ENCODE results near the gene WNT5B. TPM values are rescaled to one million over a fixed set of nuclear protein-coding genes. Genes with fewer than 3 reads are reported as not detected.

The WNT5B gene
- total RNA-seq: 10 to 100 TPM; 10.1 to 12.8 TPM
- long read RNA-seq, donor 1, partial matches to known transcripts: 3 of 15 reads
- long read RNA-seq, donor 1, other reads (novel, unspliced or antisense): 12 of 15 reads
- long read RNA-seq, donor 2, partial matches to known transcripts: 6 of 14 reads
- long read RNA-seq, donor 2, other reads (novel, unspliced or antisense): 6 of 14 reads

DNA sequence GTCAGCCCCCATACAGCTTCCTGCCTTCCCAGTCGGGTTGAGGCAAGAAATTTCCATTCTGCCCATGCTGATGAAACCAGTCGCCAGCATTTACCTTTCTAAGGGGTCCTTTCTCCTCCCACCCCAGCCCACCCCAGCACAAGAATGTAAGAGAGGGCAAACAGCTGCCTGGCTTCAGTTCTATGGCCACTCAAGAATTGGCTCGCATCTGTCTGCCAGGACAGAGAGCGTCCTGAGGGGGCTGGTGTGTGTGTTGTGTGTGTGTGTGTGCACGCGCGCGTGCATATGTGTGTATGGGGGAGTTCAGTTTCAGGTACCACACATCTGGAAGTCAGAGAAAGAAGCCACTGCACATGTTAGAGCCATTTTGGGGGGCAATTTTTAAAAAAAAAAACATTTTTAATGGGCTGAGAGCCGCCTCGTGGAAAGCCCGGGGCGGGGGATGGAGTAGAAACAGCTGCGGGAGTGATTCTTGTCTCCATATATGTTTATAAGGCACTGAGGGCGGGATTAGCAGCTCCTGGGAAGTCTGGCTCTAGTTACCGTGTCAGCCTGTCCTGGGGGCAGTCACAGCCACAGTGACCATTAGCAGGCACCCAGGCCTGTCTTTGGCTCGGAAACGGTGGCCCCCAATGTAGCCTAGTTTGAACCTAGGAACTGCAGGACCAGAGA lies at the start of gene WNT5B:
WNT5B (plus strand) TSS at position 566 of the 672 bp plus-strand sequence. CDS start 2,124 bp downstream, outside the sequence.
- intact Hi-C loops (cut with DNase I): no loop called here

DNA sequence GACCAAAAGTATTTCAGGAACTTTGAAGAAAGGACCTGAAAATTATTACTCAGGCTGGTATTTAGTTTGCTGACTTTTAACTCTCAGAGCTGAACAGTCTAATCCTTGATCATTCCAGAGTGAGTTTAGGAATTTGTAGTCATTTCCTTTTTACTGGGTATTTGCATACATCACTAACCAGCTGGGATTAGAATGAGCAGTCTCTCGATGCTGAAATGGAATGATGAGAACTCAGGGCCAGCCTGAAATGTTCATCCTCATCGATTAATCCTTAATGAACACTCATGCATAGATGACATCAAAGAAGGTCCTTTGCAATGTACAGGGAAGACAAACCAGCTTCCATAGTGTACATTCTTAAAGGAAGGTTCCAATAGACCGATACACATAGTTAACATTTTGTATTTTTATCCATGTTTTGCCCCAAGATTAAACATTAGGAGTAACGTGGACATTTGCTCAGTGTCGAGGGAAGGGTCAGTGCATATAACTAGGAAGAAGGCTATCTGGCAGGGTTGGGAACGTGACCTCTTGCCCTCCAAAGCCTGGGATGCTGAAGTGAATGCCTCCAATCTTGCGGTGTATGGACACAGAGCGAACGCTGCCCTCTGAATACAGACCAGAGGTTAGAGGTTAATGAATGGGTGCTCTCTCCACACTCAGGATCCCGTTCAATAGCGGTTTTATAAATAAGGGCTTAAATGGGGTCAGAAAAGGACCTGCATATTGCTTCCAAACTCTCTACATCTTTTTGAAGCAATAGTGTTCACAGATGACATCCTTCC lies 49.2 kb upstream of the WNT5B start:
- DNase-seq (ENCODE audit: low spot score): no peak
- intact Hi-C loops (cut with DNase I): loop anchor here (5.0 to 10.0 kb wide), 2 partner anchors 463 to 465 kb away; no protein-coding TSS in a partner anchor

More for the DNA sequence above, at the start of gene WNT5B:
- no peak for DNase-seq (ENCODE audit: low spot score)

DNA sequence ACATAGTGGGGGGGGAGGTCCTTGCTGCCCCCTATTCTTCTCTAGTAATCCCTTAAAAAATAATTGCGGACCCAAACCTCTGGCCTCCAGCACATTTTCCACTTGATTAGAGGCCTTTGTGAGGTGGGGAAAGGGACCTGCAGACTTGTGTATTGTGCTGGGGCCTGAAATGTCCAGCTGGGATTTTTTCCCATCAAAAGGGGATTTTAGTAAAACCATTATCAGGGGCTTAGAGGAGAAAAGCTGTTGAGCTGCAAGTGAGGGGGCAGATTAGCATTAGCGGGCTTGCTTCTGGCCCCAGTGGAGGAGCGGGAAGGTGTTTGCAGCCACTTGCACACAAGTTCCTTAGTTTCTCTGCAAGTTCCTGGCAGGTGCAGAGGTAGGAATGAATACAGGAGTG lies 48.5 kb upstream of the WNT5B start:
- intact Hi-C loops (cut with DNase I): loop anchor here (5.0 to 10.0 kb wide), 2 partner anchors 463 to 466 kb away; no protein-coding TSS in a partner anchor
- DNase-seq (ENCODE audit: low spot score): no peak

DNA sequence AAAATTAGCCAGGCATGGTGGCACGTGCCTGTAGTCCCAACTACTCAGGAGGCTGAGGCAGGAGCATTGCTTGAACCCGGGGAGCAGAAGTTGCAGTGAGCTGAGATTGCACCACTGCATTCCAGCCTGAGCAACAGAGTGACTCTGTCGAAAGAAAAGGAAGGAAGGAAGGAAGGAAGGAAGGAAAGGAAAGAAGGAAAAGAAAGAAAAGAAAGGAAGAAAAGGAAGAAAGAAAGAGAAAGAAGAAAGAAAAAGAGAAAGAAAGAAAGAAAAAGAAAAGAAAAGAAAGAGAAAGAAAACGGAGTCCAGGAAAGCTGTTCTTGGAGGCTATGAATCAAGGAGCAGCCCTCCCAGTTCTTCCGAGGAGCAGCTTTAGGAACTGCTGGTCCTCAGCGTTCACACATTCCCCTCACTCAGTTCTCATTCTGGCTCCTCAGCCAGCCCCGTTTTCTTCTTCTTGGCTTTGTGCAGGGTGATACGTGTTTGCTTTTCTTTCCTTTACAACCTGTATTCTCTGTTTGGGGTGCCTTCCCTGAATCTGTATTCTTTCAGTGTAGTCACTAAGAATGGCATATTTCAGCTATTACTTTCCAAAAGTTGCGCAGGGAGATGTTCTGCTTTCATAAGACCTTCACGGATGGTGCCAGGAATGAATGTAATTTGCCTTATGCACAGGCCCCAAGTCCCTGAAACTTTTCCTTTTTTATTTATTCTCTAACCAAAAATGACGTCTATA lies 46.9 kb upstream of the WNT5B start:
- no peak for DNase-seq (ENCODE audit: low spot score)
- intact Hi-C loops (cut with DNase I): loop anchor here (5.0 to 10.0 kb wide), 2 partner anchors 465 to 467 kb away; no protein-coding TSS in a partner anchor

DNA sequence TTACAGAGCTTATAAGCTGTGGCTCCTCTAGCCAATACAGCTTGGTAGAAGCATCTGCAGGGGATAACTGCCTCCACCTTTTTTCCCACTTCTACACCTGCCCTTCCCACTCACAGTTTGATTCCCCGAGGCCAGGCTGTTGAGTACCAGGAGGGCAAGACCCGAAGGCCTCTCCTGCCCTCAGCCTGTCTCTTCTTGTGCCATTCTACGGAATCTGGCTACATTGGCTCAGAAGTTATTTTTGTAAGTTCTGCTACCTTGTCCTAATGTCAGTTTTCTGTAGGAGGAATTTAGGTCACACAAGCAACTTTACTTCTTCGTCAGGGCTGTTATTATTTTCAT lies 46.4 kb upstream of the WNT5B start:
- intact Hi-C loops (cut with DNase I): loop anchor here (5.0 to 10.0 kb wide), 2 partner anchors 465 to 468 kb away; no protein-coding TSS in a partner anchor

DNA sequence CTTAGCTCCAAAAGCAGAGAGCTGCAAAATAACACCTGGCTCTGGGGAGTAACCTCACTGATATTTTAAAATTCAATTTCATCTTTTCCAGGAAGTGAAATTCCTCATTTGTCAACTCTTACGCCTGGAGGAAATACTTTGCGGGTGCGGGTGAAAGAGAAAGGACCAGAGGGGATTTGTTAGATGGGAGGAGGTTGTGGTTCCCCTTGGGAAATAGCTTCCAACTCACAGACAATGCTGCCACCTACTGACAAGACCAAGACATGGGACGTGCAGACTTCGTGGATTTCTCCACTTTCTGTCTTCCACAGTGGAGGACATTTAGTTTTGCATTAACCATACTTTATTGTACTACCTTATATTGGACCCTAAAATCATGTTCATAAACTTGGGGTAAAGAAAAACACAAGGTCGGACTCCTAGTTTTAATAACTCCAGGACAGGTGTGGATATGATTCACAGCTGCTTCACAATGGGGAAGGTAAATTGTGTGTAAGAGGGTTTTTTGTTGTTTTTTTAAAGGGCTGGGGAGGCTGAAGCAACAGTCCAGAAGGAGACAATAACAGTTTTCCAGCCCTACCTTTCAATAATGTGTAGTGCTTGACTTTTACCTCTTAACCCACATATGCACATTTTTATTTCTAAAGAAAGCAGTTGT lies 45.5 kb upstream of the WNT5B start:
- DNase-seq (ENCODE audit: low spot score): no peak
- intact Hi-C loops (cut with DNase I): loop anchor here (5.0 to 10.0 kb wide), 2 partner anchors 466 to 469 kb away; no protein-coding TSS in a partner anchor

More for the DNA sequence above, 46.4 kb upstream of the WNT5B start:
- no peak for DNase-seq (ENCODE audit: low spot score)

DNA sequence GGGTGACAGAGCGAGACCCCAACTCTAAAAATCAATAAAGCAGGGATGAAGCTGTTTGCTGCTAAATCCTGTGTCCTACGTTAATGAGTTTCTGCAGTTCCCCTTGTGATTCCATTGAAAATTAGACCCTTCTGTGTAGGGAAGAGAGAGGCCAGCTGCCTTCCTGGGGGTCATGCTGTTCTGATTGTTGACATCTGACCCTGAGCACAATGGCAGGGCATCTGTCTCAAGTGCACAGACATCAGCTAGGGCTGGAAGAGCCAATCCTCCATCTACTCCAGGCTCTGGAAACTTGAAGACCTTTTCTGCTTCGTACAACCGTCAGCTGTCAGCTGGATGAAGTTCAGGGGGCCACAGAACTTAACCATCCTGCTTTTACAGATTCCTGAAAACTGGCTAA lies 44.7 kb upstream of the WNT5B start:
- intact Hi-C loops (cut with DNase I): loop anchor here (5.0 to 10.0 kb wide), 2 partner anchors 467 to 470 kb away; no protein-coding TSS in a partner anchor
- no peak for DNase-seq (ENCODE audit: low spot score)

DNA sequence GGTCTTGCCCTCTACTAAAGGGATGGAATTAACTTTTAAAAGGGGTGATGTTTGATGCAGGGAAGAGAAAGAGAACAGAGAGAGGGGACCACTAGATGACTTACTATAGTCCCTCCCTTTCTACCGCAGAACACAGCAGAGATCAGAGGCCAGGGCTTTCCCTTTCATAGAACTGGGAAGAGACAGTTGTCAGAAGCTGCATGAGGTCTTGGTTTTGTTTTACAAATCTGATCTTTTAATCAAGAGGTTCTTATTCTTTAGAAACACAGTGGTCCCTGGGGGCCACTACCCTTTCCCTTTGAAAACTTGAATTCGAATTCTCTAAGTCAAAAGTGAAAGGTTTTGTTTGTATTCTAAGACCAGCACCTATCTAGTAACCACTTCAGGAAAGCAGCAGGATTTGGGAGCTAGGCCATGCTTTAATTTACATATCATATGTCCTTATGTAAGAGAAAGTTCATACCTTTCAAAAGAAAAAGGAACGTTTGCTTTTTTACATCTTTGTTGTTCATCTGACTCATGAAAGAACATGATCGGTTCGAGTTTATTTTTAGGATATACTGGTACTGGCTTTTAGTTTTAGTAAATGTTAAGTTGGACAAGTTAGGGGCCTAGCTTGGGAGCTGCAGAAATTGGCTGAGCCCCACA lies 41.0 kb upstream of the WNT5B start:
- intact Hi-C loops (cut with DNase I): loop anchor here in 1 of 2 donors (10.0 kb wide), 1 partner anchor 473 kb away; no protein-coding TSS in a partner anchor
- DNase-seq (ENCODE audit: low spot score): no peak

DNA sequence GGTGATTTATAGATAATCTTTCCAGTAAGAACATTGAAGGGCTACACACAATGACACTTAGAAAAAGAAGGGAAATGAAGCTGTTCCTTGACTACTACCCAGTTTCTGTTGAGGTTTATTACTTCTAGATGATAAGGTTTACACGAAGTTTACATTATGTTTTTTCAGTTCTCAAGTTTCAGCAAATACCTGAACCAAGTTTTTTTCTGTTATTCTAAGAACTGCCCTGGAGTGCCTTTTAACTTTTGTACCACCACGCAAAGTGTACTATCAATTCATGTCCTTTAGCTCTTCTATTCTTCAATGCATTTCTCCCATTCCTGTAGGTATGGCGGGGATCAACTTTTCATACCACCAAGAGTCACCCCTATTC lies 40.5 kb upstream of the WNT5B start:
- DNase-seq (ENCODE audit: low spot score): no peak
- intact Hi-C loops (cut with DNase I): loop anchor here in 1 of 2 donors (10.0 kb wide), 1 partner anchor 474 kb away; no protein-coding TSS in a partner anchor

DNA sequence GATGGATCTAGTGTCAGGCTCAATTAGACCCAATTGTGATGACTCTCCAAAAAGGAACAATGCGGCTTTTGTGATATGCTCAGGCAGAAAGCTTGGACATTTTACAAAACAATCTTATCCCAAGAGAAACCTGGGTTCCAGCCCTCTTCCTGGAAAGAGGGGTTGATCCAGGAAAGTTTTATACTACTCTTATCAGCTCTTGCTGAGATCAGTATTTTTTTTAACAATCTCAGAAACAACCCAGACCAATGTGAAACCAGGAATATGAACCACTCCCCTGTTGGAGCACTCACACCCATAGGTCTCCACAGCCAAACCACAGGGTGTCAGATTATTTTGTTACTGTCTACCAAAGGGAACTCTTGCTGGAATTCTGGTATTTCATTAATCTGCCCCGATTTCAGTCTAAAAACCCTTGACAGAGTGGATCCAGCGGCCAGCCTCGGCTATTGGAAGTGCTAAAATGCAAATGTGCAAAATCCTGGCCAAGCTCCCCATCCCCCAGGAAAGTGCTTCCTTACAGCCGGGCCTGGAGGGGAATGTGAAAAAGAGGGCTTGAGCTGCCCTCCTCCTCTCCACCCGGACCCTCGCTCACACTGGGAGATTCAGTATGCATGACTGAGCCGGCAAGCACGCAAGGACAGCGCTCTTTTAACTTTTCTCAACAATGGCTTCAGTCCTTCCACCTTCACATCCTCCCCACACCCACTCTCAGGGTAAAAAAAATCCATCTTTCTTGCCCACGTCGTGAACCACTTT lies 38.6 kb upstream of the WNT5B start:
- intact Hi-C loops (cut with DNase I): no loop called here
- DNase-seq (ENCODE audit: low spot score): no peak

DNA sequence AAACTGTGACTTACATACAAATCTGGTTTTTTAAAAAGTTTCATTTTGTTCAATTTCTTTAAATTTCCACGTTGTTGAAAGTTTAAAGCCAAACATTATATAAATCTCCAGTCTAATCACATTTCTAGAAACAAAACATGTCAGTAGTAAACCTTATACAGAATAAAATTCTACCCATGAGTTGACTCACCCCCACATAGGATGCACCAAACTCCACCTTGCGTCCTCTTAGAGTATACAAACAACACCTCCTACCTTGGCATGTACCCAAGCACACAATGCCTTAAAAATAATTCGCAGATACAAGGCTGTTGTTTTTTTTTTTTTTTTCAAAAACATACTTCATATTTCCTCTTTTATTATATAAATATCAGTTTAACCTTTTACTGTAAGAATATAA lies 38.0 kb upstream of the WNT5B start:
- intact Hi-C loops (cut with DNase I): no loop called here
- DNase-seq (ENCODE audit: low spot score): no peak

DNA sequence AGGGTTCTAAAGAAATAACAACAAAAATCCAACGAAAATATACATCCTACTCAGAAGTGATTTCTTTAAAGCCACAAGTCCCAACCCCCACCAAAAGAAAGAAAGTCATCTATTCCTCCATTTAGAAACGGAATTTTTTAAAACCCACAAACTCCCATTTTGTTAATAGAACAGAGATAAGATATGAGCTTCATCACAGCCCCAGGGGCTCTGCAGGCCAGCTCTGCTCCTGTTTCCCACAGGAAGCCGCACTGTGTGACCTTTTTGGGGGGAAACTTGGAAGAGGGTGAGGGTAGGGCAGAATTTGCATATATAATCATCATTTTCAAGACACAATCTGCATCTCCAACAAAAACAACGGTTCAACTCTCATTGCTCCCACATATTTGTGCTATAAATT lies 37.5 kb upstream of the WNT5B start:
- intact Hi-C loops (cut with DNase I): no loop called here
- no peak for DNase-seq (ENCODE audit: low spot score)

DNA sequence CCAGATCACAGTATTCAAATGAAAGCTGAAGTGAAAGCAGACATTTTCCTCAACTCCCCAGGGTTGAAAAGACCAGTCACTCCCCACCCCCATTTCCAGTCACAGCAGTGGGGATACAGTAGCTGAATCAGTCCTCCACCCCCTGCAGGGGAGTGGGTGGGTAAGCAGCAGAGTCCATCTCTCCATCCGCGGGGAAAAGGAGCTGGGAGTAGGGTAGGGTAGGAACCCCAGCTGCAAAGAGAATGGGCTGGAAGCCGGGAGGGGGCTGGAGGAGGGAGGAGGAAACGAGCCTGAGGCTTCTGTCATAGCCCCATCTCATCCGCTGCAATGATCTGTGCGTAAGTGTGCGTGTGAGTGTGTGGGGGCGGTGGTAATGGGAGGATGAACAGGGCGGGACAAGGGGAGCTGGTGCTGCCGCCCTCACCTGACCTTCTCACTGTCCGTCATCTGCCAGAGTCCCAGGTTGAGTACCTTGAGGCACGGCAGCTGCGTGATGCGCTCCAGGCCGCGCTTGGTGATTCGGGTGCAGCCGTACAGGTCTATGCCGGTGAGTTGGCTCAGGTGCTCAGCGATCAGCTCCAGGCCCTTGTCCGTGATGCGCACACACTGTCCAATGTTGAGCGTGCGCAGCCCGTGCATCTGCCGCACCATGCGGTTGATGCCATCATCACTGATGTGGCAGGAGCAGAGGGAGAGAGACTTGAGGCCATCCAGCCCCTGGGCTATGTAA lies 36.4 kb upstream of the WNT5B start:
- DNase-seq (ENCODE audit: low spot score): no peak
- intact Hi-C loops (cut with DNase I): no loop called here

DNA sequence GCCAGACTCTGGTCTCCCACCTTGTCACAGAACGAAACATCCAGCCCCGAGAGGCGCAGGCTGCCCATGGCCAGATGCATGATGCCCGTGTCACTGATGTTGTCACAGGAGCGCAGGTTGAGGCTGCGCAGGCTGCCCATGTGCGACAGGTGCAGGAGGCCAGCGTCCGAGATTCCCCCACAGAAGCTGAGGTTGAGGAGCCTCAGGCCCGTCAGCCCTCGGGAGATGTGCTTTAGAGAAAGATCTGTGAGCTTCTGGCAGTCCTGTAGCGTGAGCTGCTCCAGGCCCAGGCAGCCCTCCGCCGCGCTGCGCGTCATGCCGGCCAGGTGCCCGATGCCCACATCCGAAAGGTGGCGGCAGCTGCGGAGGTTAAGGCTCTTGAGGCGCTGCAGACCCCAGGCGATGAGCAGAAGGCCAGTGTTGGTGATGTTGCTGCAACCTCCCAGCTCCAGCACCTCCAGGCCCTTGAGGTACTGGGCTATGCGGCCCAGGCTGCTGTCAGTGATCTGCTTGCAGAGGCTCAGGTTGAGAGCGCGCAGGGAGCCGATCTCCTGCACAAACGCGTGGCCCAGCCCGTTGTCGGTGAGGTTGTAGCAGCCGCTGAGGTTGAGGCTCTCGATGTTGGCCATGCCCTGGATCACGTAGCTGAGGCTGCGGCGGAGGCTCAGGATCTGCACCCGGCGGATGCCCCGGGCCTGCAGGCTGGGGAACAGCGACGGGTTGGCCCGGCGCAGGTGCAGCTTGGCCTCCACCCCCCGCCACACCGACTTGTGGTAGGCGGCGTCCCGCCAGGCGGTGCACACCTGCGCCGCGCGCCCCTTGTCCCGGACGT lies 35.6 kb upstream of the WNT5B start:
- DNase-seq (ENCODE audit: low spot score): peak; percentile 84
- intact Hi-C loops (cut with DNase I): no loop called here

DNA sequence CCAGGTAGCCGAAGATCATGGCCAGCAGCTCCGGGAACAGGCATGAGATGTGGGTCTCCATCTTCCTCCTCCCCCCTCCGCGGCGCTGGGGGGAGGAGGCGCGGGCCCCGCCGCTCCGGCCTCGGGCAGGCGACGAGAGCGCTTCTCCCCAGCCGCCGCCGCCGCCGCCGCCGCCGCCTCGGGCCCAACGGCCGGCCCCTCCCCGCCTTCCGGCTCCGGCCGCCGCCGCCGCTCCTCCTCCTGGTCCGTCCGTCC lies 35.1 kb upstream of the WNT5B start:
- intact Hi-C loops (cut with DNase I): no loop called here
- DNase-seq (ENCODE audit: low spot score): no peak

DNA sequence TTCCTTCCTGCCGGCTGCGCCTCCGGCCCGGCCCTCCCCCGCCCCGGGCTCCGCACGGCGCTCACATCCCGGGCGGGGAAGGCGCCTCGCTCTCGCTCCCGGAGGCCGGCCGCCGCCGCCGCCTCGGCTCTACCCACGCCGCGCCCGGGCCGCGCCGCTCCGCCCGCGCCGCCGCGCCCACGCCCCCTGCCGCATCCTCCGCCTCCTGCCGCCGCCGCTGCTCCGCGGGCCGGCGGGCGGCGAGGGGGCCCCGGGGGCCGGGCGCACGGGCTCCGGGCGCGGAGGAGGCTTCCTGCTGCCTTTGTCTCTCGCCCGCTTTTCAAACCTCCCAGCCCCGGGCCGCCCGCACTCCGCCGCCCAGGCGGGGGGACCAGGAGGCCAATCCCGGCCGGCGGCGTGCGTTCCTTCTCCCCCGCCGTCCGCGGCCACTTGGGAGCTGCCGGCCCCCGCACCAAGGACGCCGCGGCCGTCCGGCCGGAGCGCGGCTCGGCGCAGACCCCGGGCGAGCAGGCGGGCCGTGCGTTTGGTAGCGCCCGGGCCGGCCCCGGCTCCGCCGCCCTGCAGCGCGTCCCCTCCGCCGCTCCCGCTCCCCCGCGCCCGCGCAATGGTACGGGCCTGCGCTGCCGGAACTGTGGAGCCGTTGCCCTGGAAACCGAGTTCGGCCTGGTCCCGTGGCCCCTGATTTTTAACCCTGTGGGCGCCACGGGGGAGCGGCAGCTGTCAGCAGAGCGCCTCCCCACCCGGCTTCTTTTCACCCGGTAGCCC lies 34.6 kb upstream of the WNT5B start, which contains the start of gene FBXL14:
FBXL14 (minus strand) TSS at position 321 of the 765 bp plus-strand sequence. CDS start 515 bp downstream, outside the sequence.
- DNase-seq (ENCODE audit: low spot score): peak; percentile 96
- intact Hi-C loops (cut with DNase I): no loop called here

Data from posterior vena cava (tissue), 2 donors.